ENCODE results near the gene SGMS1. TPM values are rescaled to one million over a fixed set of nuclear protein-coding genes. Genes with fewer than 3 reads are reported as not detected.
A peak's percentile ranks its signal among the peaks of the same experiment; 100 is the strongest.

Gene SGMS1
- total and polyA plus RNA-seq, 2 donors from 2014 or later, result 13.6 to 100 TPM

- peak in 1 of 5 donors; percentile 12 for DNase-seq
- peak overlapping the region; percentile 8 to 51 for H3K27ac ChIP-seq (ENCODE audit: low read depth in 2 of 2, low read length in 2 of 2)
Measured at GRCh38 chr10:50471583-50471975, 152.2 kb downstream of the SGMS1 start.

GRCh38 chr10:50470798-50471582 lies 152.8 kb downstream of the SGMS1 start:
- peak in 3 of 5 donors; percentile 45 to 95 (median 94) for DNase-seq
- H3K9me3 ChIP-seq (ENCODE audit: control insufficient read depth in 2 of 3, insufficient read depth in 1 of 3, low read length in 3 of 3), result no peaks in the 10 kb centered on the region
- intact Hi-C loops (cut with DNase I), result no loop called here
- no peaks in the 10 kb centered on the region for H3K36me3 ChIP-seq (ENCODE audit: control insufficient read depth in 2 of 3, insufficient read depth in 3 of 3, low read length in 3 of 3)
- peak overlapping the region; percentile 19 to 36 (median 34) for H3K4me3 ChIP-seq (ENCODE audit: low read length in 3 of 3)
- FAIRE-seq, result peak; percentile 83
- TF ChIP-seq, protein P1, sequence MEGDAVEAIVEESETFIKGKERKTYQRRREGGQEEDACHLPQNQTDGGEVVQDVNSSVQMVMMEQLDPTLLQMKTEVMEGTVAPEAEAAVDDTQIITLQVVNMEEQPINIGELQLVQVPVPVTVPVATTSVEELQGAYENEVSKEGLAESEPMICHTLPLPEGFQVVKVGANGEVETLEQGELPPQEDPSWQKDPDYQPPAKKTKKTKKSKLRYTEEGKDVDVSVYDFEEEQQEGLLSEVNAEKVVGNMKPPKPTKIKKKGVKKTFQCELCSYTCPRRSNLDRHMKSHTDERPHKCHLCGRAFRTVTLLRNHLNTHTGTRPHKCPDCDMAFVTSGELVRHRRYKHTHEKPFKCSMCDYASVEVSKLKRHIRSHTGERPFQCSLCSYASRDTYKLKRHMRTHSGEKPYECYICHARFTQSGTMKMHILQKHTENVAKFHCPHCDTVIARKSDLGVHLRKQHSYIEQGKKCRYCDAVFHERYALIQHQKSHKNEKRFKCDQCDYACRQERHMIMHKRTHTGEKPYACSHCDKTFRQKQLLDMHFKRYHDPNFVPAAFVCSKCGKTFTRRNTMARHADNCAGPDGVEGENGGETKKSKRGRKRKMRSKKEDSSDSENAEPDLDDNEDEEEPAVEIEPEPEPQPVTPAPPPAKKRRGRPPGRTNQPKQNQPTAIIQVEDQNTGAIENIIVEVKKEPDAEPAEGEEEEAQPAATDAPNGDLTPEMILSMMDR (IDR thresholded peaks at IDR 0.05; ENCODE audit: borderline replicate concordance, extremely low read depth, insufficient read depth), result no peak
- no peaks in the 10 kb centered on the region for H3K27me3 ChIP-seq (ENCODE audit: control insufficient read depth, insufficient read depth, low read length)
- peak overlapping the region; percentile 51 to 69 for H3K27ac ChIP-seq (ENCODE audit: low read depth in 2 of 2, low read length in 2 of 2)
- H3K9ac ChIP-seq (ENCODE audit: low read length in 3 of 3), result no peak overlapping the region
- H3K4me1 ChIP-seq (ENCODE audit: control insufficient read depth in 2 of 3, insufficient read depth in 2 of 3, low read depth in 1 of 3, low read length in 3 of 3), result peaks cover 2 to 32% (median 17%) of the 10 kb centered on the region in 3 donors

More at GRCh38 chr10:50471583-50471975, 152.2 kb downstream of the SGMS1 start:
- Histone ChIP-seq H3K9me3 (ENCODE audit: control insufficient read depth in 2 of 3, insufficient read depth in 1 of 3, low read length in 3 of 3) (no peaks in the 10 kb centered on the region), H3K27me3 (ENCODE audit: control insufficient read depth, insufficient read depth, low read length) (no peaks in the 10 kb centered on the region), H3K9ac (ENCODE audit: low read length in 3 of 3) (no peak overlapping the region), H3K4me1 (ENCODE audit: control insufficient read depth in 2 of 3, insufficient read depth in 2 of 3, low read depth in 1 of 3, low read length in 3 of 3) (peaks cover 2 to 32% (median 17%) of the 10 kb centered on the region in 3 donors), H3K36me3 (ENCODE audit: control insufficient read depth in 2 of 3, insufficient read depth in 3 of 3, low read length in 3 of 3) (no peaks in the 10 kb centered on the region), H3K4me3 (ENCODE audit: low read length in 3 of 3) (no peak overlapping the region)
- FAIRE-seq, result no peak
- TF ChIP-seq, protein P1 (IDR thresholded peaks at IDR 0.05; ENCODE audit: borderline replicate concordance, extremely low read depth, insufficient read depth), result no peak
- intact Hi-C loops (cut with DNase I), result no loop called here

- Histone ChIP-seq H3K9me3 (ENCODE audit: control insufficient read depth in 2 of 3, insufficient read depth in 1 of 3, low read length in 3 of 3) (no peaks in the 10 kb centered on the region), H3K4me1 (ENCODE audit: control insufficient read depth in 2 of 3, insufficient read depth in 2 of 3, low read depth in 1 of 3, low read length in 3 of 3) (peaks cover 2 to 32% (median 17%) of the 10 kb centered on the region in 3 donors), H3K36me3 (ENCODE audit: control insufficient read depth in 2 of 3, insufficient read depth in 3 of 3, low read length in 3 of 3) (no peaks in the 10 kb centered on the region), H3K9ac (ENCODE audit: low read length in 3 of 3) (no peak overlapping the region), H3K27ac (ENCODE audit: low read depth in 2 of 2, low read length in 2 of 2) (peak overlapping the region; percentile 43 to 69), H3K27me3 (ENCODE audit: control insufficient read depth, insufficient read depth, low read length) (no peaks in the 10 kb centered on the region), H3K4me3 (ENCODE audit: low read length in 3 of 3) (no peak overlapping the region)
- DNase-seq, result no peak
- TF ChIP-seq, protein P1 (IDR thresholded peaks at IDR 0.05; ENCODE audit: borderline replicate concordance, extremely low read depth, insufficient read depth), result no peak
- no peak for FAIRE-seq
- intact Hi-C loops (cut with DNase I), result no loop called here
Measured at GRCh38 chr10:50470345-50470744, 153.4 kb downstream of the SGMS1 start.
